ENCODE results near the gene RALGAPA1. TPM values are rescaled to one million over a fixed set of nuclear protein-coding genes. Genes with fewer than 3 reads are reported as not detected.
"Not testable (repeated sequence)": the region's sequence is repeated elsewhere in the genome, so short reads cannot be mapped to it uniquely, and the experiment has no call there.

The RALGAPA1 gene
- total RNA-seq, 1 donor from 2014 or later: 41.8 TPM

DNA sequence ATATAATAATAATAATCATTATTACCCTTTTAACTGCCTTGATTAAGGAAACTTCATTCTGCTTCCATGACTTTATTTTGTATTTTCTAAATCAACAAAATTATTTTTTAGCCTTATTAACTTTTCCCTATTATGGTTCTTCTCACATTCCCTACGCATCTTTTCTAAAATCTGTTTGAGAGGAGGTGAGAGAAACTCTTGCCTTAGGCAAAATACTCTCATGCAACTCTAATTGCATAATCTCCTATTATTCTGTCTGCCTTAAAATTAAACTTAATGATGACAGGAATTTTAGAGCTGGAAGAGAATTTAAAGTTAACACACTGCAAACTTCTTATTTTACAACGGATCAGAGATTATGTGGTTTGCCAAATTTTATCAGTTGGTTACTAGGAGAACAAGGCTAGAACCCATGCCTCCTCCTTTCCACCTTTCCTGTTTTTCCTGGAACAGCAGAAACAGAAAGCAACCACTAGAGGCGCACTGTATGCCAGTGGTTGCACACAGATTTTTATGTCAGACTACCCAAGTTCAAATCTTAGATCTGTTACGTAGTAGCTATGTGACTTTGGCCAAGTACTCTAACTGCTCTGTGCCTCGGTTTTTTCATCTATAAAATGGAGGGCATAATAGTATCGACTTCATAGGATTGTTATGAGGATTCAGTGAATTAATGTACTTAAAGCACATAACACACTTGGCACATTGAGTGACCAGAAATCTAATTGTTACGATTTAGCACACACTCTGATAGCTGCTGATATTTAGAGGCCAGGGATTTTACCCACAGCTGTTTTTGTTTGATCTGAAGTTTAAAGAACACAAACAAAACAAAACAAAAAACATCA lies 12.7 kb upstream of the RALGAPA1 start:
- no peak for ATAC-seq

DNA sequence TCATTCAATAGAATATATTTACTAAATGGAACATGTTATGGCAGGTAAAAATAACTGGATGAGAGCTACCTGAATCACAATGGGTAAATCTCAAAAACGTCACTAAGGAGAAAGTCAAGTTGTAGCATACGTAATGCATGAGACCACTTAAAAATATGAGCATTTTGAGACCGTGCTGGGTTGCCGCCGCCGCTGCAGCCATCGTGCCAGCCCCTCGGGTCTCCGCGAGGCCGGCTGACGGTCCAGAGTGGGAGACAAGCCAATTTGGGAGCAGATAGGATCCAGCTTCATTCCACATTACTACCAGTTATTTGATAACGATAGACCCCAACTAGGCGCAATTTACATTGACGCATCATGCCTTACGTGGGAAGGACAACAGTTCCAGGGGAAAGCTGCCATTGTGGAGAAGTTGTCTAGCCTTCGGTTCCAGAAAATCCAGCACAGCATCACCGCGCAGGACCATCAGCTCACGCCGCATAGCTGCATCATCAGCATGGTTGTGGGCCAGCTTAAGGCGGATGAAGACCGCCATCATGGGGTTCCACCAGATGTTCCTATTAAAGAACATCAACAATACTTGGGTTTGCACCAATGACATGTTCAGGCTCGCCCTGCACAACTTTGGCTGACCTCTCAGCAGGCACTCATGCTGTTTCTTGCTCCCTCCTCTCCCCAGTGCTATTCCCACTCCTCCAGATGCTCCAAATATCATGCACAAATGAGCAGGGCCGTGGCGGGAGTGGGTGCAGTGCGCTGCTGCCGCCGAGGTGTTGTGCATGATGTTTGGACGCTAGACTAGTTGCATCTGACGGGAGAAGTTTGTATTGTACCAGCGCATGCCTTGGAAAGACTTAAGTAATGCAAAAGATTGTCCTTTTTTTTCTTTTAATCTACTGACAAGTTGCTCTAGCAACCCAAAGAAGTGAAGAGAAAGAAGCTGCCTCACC lies 10.8 kb upstream of the RALGAPA1 start:
- no peak for ATAC-seq

DNA sequence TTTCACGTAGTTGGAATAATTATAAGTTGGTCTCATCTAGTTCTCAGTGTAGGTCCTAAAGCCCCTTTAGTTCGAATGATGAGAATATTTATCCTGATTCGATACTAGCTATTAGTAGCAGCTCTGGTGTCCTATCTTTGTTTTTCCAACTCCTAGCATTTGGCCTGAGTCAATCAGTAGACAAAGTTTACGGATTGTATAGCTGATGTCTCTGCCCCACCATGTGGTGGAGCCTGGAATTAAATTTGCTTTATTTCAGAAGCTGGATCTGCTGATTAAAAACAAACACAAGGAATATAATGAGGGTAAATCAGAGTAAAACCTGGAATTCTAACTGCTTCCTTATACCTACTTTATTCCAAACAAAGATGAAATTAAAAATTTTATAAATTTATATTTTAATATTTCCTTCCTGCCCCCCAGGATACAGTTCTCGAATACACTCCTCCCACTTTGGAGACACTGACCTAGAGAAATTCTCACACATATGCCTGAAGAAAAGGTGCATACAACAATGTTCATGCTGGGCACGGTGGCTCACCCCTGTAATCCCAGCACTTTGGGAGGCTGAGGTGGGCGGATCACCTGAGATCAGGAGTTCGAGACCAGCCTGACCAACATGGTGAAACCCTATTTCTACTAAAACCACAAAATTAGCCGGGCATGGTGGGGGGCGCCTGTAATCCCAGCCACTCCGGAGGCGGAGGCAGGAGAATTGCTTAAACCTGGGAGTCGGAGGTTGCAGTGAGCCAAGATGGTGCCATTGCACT lies 9.4 kb upstream of the RALGAPA1 start:
- ATAC-seq: peak; percentile 35

DNA sequence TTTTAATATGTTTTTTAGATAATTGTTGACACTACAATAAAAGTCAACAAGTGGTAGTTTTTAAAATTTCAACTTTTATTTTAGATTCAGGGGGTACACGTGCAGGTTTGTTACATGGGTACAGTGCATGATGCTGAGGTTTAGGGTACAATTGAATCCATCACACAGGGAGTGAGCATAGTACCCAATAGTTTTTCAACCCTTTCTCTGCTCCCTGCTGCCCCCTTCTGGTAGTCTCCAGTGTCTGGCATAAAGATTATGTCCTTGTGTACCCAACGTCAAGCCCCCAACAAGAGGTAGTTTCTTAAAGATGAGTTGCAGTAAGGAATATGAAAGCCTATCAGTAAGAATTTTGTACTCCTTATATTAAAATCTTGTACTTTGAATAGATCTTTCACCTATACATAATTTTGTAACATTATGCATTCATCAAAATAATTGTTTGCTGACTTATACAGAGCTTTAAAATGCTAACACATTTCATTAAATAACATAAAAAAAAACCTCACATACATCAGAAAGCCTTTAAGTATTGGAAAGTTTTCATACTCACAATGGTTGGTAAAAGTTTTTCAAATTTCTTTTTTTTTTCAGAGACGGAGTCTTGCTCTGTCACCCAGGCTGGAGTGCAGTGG lies 5.4 kb upstream of the RALGAPA1 start:
- ATAC-seq: peak; percentile 43

DNA sequence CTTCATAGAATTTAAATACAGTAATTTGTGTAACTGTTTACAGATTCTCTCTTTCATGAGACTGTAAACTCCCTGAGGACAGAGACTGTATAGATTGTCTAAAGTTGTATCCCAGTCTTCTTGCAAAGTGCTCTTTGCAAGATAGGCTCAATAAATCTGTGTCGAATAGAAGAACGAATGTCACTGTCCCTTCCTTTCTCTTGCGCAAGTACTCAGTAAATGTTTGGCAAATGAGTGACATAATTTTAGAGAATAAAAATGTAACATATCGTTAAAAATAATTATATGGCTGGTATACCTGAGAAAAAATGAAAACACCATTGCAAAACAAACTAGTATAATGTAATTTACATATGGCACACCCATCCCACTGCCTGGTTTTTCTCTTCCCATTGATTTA lies 1.9 kb upstream of the RALGAPA1 start:
- ATAC-seq: no peak

DNA sequence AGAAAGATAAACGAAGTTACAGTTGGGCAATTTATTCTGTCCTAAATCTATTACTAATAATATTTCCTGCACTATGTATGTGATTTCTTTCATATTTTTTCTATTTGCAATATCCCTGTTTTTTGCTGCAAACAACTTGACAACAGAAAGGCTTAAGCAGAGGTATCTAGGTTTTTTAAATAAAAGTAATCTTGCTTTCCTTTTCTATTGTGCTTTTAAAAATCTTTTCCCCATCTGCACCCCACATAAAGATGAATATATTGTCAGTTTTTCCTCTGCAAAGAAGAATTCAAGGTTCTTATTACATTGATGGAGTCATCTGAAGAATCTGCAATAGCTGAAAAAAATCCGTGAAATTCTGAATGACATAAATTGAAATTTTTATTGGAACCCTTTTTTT lies 502 bp upstream of the RALGAPA1 start:
- no peak for ATAC-seq

DNA sequence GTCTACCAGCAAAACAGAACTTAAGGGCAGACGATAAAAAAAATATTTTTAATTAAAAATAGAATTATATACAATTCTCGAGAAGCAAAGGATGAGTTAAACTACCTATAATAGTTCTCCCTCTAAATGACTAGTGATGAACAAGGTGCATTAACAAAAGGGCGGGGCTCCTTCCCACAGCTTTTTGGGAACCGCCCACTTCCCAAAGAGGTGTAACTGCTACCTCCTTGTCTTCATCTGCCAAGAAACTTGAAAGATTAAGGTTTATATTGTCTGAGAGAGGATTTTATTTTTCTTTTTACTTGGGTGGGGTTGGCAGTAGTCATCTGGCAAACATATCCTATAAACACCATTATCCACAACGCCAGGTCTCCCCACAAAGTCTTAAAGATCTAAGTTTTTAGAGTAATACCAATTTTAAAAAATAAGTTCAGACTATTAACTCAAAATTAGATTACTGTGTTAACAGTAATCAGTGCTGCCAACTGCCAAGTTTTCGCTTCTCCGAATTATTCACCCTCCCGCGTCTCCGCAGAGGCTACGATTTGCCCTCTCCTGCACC lies 938 bp downstream of the RALGAPA1 start:
- ATAC-seq: peak; percentile 63

DNA sequence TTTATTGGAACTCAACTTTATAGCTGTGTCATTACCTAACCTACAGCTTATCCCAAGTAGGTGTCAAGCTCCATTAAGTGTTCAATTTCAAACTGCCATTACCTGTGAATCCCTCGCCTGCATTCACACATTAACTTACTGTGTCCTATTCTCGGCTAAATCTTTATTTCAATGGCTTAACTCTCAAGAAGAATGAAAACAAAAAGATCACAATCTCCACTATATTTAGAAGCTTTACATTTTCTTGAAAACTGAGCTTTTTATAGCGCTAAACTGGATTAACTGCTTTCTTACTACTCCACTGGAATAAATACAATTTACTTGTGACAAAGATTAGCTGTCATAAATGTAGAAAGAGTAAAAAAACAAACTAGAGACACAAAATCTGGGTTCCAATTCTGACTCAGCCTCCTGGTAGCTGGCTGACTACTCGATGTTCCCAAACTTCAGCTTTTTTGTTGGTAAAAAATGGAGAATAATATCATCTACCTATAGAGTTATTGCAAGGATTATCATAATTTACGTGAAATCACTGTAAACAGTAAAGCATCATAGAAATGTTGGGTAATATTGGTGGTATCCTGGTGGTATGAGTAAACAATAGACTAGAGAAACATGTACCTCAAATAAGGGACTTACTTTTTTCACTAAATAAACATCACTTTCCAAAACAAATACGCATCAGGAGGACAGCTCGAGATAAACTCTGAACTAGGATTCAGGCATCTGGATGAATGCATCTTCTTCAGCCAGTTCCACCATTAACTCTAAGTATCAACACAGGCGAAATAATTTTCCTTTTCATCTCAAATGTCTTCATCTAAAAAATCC lies 1.7 kb downstream of the RALGAPA1 start:
- no peak for ATAC-seq

DNA sequence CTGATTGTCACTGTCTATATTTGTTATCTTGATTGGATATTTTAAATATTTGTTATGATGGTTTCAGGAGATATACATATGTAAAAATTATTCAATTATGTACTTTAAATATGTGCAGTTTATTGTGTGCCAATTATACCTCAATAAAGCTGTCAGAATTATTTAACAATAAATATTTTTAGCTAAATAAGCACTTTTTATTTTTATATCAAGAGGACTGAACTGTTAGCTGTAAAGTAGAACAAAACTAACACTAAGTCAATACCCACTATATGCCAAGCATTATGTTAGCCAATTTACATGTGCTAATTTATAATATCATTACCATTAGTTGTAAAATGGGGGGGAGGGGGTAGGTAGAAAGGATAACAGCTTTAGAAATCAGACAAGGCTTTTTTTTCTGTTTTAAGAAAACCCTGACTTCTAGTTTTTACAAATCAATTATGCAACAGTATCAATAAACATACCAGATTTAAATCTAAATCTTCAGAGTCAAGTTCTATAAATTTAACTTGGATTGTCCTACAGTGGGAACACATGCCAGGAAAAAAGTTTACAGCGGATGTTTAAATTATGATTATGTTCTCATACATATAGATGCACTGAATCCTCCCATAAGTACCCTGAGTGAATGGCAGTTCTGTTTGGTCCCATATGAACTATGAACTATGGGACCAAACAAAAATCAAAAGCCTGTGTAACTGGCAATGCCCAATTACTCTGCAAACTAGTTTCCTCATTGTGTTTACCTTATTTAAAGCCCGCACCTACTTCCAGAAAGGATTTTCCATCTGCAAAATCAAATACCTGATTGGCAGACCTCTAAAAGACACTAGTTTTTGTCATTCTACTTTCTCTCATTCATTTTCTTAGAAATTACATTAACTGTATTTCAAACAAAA lies 2.8 kb downstream of the RALGAPA1 start:
- ATAC-seq: no peak

DNA sequence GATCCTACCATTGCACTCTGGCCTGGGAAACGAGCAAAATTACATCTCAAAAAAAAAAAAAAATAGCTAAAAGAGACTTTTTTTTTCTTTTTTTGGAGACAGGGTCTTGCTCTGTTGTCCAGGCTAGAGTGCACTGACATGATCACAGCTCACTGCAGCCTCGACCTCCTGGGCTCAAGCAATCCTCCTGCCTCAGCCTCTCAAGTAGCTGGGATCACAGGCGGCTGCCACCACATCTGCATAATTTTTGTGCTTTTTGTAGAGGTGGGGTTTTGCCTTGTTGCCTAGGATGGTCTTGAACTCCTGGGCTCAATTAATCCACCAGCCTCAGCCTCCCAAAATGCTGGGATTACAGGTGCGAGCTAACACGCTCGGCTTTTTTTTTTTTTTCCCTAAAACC lies 11.3 kb downstream of the RALGAPA1 start:
- no peak for ATAC-seq

DNA sequence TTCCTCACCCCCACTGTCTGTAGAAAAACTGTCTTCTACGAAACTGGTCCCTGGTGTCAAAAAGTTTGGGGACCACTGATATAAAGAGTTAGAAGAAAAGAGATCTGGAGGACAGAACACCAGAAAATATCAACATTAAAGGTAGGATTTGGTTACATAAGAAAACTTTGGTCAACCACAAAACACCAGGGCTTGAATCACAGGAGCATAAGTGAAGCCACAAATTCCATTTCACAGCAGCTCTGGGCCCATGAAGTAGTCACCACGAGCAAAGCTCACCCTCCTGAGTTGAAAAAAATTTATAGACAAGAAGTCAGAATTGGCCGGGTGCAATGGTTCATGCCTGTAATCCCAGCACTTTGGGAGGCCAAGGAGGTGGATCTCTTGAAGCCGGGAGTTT lies 19.4 kb downstream of the RALGAPA1 start:
- no peak for ATAC-seq

DNA sequence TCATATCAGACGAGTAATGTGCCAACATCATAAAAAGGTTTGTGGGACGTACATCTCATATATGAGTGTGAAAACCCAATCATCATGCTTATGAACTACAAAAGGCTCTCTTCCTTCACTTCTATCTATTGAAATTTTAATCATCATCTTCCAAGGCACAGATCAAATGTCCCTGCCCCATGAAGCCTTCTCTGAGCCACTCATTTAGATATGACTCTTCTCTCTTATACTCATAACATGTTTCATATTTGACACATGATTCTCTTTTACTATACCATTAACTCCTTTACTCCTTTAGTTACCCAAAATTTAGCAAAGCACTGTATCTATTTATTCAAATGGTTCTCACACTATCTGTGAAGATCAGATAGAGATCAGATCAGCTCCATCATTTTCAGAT lies 22.2 kb downstream of the RALGAPA1 start:
- no peak for ATAC-seq

DNA sequence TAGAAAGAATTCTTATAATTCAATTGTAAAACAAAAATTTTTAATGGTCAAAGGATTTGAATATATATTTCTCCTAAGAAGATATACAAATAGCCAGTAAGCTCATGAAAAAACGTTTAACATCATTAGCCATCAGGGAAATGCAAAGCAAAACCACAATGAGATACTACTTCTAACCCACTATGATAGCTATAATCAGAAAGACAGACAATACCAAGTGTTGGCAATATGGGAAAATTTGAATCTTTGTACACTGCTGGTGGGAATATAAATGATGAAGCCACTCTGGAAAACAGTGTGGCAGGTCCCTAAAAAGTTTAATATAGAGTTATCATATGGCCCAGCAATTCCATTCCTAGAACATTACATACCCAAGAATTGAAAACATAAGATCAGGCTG lies 25.4 kb downstream of the RALGAPA1 start:
- no peak for ATAC-seq

DNA sequence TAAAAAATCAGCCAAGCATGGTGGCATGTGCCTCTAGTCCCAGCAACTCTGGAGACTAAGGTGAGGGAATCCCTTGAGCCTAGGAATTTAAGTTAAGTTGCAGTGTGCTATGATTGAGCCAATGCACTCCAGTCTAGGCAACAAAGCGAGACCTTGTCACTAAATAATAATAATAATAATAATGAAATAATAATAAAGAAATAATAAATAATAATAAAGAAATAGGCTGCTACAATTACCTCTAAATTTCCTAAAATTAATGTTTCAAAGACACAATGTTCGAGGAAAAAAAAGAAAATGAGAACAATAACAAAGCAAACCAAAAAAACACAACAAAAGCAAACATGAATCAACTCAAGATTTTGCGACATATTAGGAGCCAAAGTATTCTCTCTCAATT lies 29.7 kb downstream of the RALGAPA1 start:
- no peak for ATAC-seq

DNA sequence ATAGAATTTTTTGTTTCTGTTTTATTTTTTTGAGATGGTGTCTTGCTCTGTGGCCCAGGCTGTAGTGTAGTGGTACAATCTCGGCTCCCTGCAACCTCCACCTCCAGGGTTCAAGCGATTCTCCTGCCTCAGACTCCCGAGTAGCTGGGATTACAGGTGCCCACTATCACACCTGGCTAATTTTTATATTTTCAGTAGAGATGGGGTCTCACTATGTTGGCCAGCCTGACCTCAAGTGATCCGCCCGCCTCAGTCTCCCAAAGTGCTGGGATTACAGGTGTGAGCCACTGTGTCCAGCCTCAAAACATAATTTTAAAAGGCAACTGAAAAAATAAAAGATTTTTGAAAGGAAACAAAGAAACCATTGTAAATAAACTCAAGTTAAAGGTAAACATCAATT lies 31.5 kb downstream of the RALGAPA1 start:
- ATAC-seq: not testable (repeated sequence)

DNA sequence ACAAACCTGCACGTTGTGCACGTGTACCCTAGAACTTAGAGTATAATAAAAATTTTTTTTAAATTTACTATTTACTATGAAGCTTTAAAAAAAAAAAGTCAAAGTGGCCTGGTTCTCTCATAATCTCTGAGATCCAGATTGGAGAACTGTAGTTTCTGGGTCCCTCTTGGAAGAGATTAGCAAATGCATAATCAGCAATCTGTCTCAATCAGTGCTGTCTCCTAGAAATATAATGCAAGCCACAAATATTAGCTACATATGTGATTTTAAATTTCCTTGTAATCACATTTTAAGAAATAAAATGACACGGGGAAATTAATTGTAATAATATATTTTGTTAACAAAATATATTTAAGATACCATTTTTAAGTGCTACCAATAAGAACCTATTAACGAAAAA lies 32.3 kb downstream of the RALGAPA1 start:
- no peak for ATAC-seq

DNA sequence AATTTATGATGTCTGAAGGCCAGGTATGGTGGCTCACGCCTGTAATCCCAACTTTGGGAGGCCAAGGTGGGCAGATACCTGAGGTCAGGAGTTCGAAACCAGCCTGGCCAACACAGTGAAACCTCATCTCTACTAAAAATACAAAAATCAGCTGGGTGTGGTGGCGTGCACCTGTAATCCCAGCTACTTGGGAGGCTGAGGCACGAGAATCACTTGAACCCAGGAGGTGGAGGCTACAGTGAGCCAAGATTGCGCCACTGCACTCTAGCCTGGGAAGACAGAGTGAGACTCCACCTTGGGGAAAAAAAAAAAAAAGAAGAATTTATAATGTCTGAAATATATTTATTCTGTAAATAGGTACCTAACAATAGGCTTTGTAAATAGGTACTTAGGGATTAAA lies 33.0 kb downstream of the RALGAPA1 start:
- not testable (repeated sequence) for ATAC-seq

DNA sequence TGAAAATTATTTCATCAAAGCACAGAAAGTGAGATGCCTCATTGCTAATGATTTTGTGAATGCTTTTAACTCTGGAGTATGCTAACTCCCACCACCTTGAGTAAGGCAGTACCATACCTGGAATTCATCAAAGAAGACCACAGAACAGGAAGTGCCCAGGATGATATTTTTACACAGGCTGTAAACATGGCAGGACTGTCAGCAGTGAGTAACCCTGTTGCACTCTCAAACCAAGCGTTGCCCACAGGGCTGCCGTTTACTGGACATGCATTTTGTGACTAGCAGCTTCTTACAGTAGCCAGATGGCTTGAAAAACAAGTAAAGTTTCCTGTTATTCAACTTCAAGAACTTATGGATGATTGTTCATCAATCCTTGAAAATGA lies 42.4 kb downstream of the RALGAPA1 start:
- ATAC-seq: no peak

DNA sequence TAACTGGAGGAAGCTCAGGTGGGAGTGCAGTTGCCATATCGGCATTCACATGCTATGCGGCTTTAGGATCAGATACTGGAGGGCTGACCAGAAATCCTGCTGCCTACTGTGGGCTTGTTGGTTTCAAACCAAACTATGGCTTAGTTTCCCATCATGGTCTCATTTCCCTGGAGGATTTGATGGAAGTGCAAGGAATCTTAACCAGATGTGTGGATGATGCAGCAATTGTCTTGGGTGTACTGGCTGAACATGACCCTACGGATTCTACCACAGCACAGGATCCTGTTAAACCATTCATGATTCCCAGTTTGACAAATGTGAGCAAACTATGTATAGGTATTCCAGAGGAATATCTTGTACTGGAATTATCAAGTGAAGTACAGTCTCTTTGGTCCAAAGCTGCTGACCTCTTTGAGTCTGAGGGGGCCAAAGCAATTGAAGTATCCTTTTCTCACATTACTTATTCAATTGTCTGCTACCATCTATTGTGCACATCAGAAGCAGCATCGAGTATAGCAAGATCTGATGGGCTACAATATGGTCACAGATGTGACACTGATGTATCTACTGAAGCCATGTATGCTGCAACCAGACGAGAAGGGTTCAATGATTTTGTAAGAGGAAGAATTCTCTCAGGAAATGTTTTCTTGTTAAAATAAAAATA lies 42.9 kb downstream of the RALGAPA1 start:
- no peak for ATAC-seq

All from esophagus mucosa (tissue), 1 donor.